ENCODE data around the gene ST3GAL6.

Gene ST3GAL6

GRCh38 chr3:98806521-98806920, 43.4 kb downstream of the ST3GAL6 start:
- DNase-seq (ENCODE audit: low spot score in 2 of 2) = no peak
- Histone ChIP-seq H3K9me3 (no peaks in the 10 kb centered on the region), H3K36me3 (replicated peaks) (peaks cover 34% of the 10 kb centered on the region), H3K27me3 (ENCODE audit: low read depth) (no peaks in the 10 kb centered on the region), H3K4me1 (no peaks in the 10 kb centered on the region), H3K4me3 (no peak overlapping the region)
- in situ Hi-C loops (cut with MboI; ENCODE audit: low sequenced_read_pairs) = no loop called here

GRCh38 chr3:98807011-98807410, 43.9 kb downstream of the ST3GAL6 start:
- no peak overlapping the region for H3K4me3 ChIP-seq
- in situ Hi-C loops (cut with MboI; ENCODE audit: low sequenced_read_pairs) = no loop called here
- no peaks in the 10 kb centered on the region for H3K27me3 ChIP-seq (ENCODE audit: low read depth)
- H3K4me1 ChIP-seq = no peaks in the 10 kb centered on the region
- no peak for DNase-seq (ENCODE audit: low spot score in 2 of 2)
- no peaks in the 10 kb centered on the region for H3K9me3 ChIP-seq
- H3K36me3 ChIP-seq (replicated peaks) = peaks cover 34% of the 10 kb centered on the region

- no peaks in the 10 kb centered on the region for H3K4me1 ChIP-seq
- no peak overlapping the region for H3K4me3 ChIP-seq
- no peaks in the 10 kb centered on the region for H3K27me3 ChIP-seq (ENCODE audit: low read depth)
- peaks cover 34% of the 10 kb centered on the region for H3K36me3 ChIP-seq (replicated peaks)
- H3K9me3 ChIP-seq = no peaks in the 10 kb centered on the region
- in situ Hi-C loops (cut with MboI; ENCODE audit: low sequenced_read_pairs) = no loop called here
- no peak for DNase-seq (ENCODE audit: low spot score in 2 of 2)
Observed at GRCh38 chr3:98807561-98807960, 44.4 kb downstream of the ST3GAL6 start.

GRCh38 chr3:98808071-98808470, 44.9 kb downstream of the ST3GAL6 start:
- no peak for DNase-seq (ENCODE audit: low spot score in 2 of 2)
- H3K4me3 ChIP-seq = no peak overlapping the region
- H3K36me3 ChIP-seq (replicated peaks) = peaks cover 34% of the 10 kb centered on the region
- H3K9me3 ChIP-seq = no peaks in the 10 kb centered on the region
- no peaks in the 10 kb centered on the region for H3K4me1 ChIP-seq
- H3K27me3 ChIP-seq (ENCODE audit: low read depth) = no peaks in the 10 kb centered on the region
- in situ Hi-C loops (cut with MboI; ENCODE audit: low sequenced_read_pairs) = no loop called here

- no peak for DNase-seq (ENCODE audit: low spot score in 2 of 2)
- Histone ChIP-seq H3K36me3 (replicated peaks) (peaks cover 32% of the 10 kb centered on the region), H3K4me1 (no peaks in the 10 kb centered on the region), H3K4me3 (no peak overlapping the region), H3K27me3 (ENCODE audit: low read depth) (no peaks in the 10 kb centered on the region), H3K9me3 (no peaks in the 10 kb centered on the region)
- in situ Hi-C loops (cut with MboI; ENCODE audit: low sequenced_read_pairs) = no loop called here
Observed at GRCh38 chr3:98809557-98809956, 46.4 kb downstream of the ST3GAL6 start.

- Histone ChIP-seq H3K36me3 (replicated peaks) (peaks cover 21% of the 10 kb centered on the region), H3K4me3 (no peak overlapping the region), H3K4me1 (no peaks in the 10 kb centered on the region; the same call in 1 of the 2 replicates), H3K27me3 (ENCODE audit: low read depth) (no peaks in the 10 kb centered on the region), H3K9me3 (no peaks in the 10 kb centered on the region)
- in situ Hi-C loops (cut with MboI; ENCODE audit: low sequenced_read_pairs) = loop anchor here (10.0 kb wide), 2 partner anchors 364 to 944 kb away; no protein-coding TSS in a partner anchor
- no peak for DNase-seq (ENCODE audit: low spot score in 2 of 2)
Observed at GRCh38 chr3:98811048-98811447, 47.9 kb downstream of the ST3GAL6 start.

GRCh38 chr3:98812851-98813374, 49.8 kb downstream of the ST3GAL6 start:
- Histone ChIP-seq H3K36me3 (replicated peaks) (peaks cover 7% of the 10 kb centered on the region), H3K4me1 (no peaks in the 10 kb centered on the region; the same call in 1 of the 2 replicates), H3K4me3 (no peak overlapping the region), H3K27me3 (ENCODE audit: low read depth) (no peaks in the 10 kb centered on the region), H3K9me3 (no peaks in the 10 kb centered on the region)
- in situ Hi-C loops (cut with MboI; ENCODE audit: low sequenced_read_pairs) = loop anchor here (10.0 kb wide), 2 partner anchors 362 to 942 kb away; no protein-coding TSS in a partner anchor
- DNase-seq (ENCODE audit: low spot score in 2 of 2) = peak in 1 of 2 experiments; percentile 61

GRCh38 chr3:98814817-98815420, 51.8 kb downstream of the ST3GAL6 start:
- Histone ChIP-seq H3K4me3 (no peak overlapping the region), H3K27me3 (ENCODE audit: low read depth) (no peaks in the 10 kb centered on the region), H3K9me3 (no peaks in the 10 kb centered on the region), H3K36me3 (replicated peaks) (no peaks in the 10 kb centered on the region; the same call in 1 of the 2 replicates), H3K4me1 (no peaks in the 10 kb centered on the region; the same call in 1 of the 2 replicates)
- in situ Hi-C loops (cut with MboI; ENCODE audit: low sequenced_read_pairs) = loop anchor here (5.0 to 10.0 kb wide), 4 partner anchors 177 to 940 kb away; no protein-coding TSS in a partner anchor
- DNase-seq (ENCODE audit: low spot score in 2 of 2) = no peak

- Histone ChIP-seq H3K4me1 (no peaks in the 10 kb centered on the region; the same call in 1 of the 2 replicates), H3K36me3 (replicated peaks) (no peaks in the 10 kb centered on the region; the same call in 1 of the 2 replicates), H3K9me3 (no peaks in the 10 kb centered on the region), H3K27me3 (ENCODE audit: low read depth) (no peaks in the 10 kb centered on the region), H3K4me3 (no peak overlapping the region)
- in situ Hi-C loops (cut with MboI; ENCODE audit: low sequenced_read_pairs) = loop anchor here (5.0 to 10.0 kb wide), 4 partner anchors 175 to 937 kb away; no protein-coding TSS in a partner anchor
- peak in 1 of 2 experiments; percentile 65 for DNase-seq (ENCODE audit: low spot score in 2 of 2)
Observed at GRCh38 chr3:98817547-98818041, 54.5 kb downstream of the ST3GAL6 start.

GRCh38 chr3:98821063-98821462, 57.9 kb downstream of the ST3GAL6 start:
- in situ Hi-C loops (cut with MboI; ENCODE audit: low sequenced_read_pairs) = no loop called here

GRCh38 chr3:98823791-98824190, 60.7 kb downstream of the ST3GAL6 start:
- in situ Hi-C loops (cut with MboI; ENCODE audit: low sequenced_read_pairs) = no loop called here
- no peaks in the 10 kb centered on the region; the same call in 1 of the 2 replicates for H3K4me1 ChIP-seq
- H3K27me3 ChIP-seq (ENCODE audit: low read depth) = no peaks in the 10 kb centered on the region
- no peaks in the 10 kb centered on the region for H3K36me3 ChIP-seq (replicated peaks)
- DNase-seq (ENCODE audit: low spot score in 2 of 2) = no peak
- no peak overlapping the region for H3K4me3 ChIP-seq
- H3K9me3 ChIP-seq = no peaks in the 10 kb centered on the region

More at GRCh38 chr3:98821063-98821462, 57.9 kb downstream of the ST3GAL6 start:
- H3K27me3 ChIP-seq (ENCODE audit: low read depth) = no peaks in the 10 kb centered on the region
- H3K4me1 ChIP-seq = no peaks in the 10 kb centered on the region
- DNase-seq (ENCODE audit: low spot score in 2 of 2) = no peak
- H3K9me3 ChIP-seq = no peaks in the 10 kb centered on the region
- no peaks in the 10 kb centered on the region; the same call in 1 of the 2 replicates for H3K36me3 ChIP-seq (replicated peaks)
- no peak overlapping the region for H3K4me3 ChIP-seq

- Histone ChIP-seq H3K36me3 (replicated peaks) (no peaks in the 10 kb centered on the region), H3K27me3 (ENCODE audit: low read depth) (no peaks in the 10 kb centered on the region), H3K9me3 (no peaks in the 10 kb centered on the region), H3K4me3 (no peak overlapping the region), H3K4me1 (no peaks in the 10 kb centered on the region; the same call in 1 of the 2 replicates)
- DNase-seq (ENCODE audit: low spot score in 2 of 2) = no peak
- in situ Hi-C loops (cut with MboI; ENCODE audit: low sequenced_read_pairs) = no loop called here
Observed at GRCh38 chr3:98824256-98824655, 61.1 kb downstream of the ST3GAL6 start.

- peaks cover 10% of the 10 kb centered on the region for H3K9me3 ChIP-seq
- no peaks in the 10 kb centered on the region for H3K27me3 ChIP-seq (ENCODE audit: low read depth)
- DNase-seq (ENCODE audit: low spot score in 2 of 2) = no peak
- H3K4me1 ChIP-seq = no peaks in the 10 kb centered on the region; the same call in 1 of the 2 replicates
- no peak overlapping the region for H3K4me3 ChIP-seq
- no peaks in the 10 kb centered on the region for H3K36me3 ChIP-seq (replicated peaks)
- in situ Hi-C loops (cut with MboI; ENCODE audit: low sequenced_read_pairs) = no loop called here
Observed at GRCh38 chr3:98826126-98826525, 63.0 kb downstream of the ST3GAL6 start.

GRCh38 chr3:98827221-98827920, 64.2 kb downstream of the ST3GAL6 start:
- Histone ChIP-seq H3K4me1 (no peaks in the 10 kb centered on the region; the same call in 1 of the 2 replicates), H3K36me3 (replicated peaks) (no peaks in the 10 kb centered on the region), H3K9me3 (peaks cover 13% of the 10 kb centered on the region), H3K27me3 (ENCODE audit: low read depth) (no peaks in the 10 kb centered on the region), H3K4me3 (no peak overlapping the region)
- no peak for DNase-seq (ENCODE audit: low spot score in 2 of 2)
- in situ Hi-C loops (cut with MboI; ENCODE audit: low sequenced_read_pairs) = no loop called here

Measured in HAP-1 (cell line).